Stimulated activated CD8-positive, alpha-beta memory T cell treated with anti-CD3 and anti-CD28 coated beads, Interleukin-15, amount 100 ng/mL, for 4 hours (primary cell): ENCODE results near the gene RNASE11.
"Not testable (repeated sequence)": the region's sequence is repeated elsewhere in the genome, so short reads cannot be mapped to it uniquely, and the experiment has no call there.

ENCODE experiments used
- DNase-seq, 2 donors: peaks; one replicate each; pipeline ENCODE4 v3.0.0-alpha.2; 2020; ENCODE audit warnings: low read depth in 2 of 2

RNASE11 gene

DNA sequence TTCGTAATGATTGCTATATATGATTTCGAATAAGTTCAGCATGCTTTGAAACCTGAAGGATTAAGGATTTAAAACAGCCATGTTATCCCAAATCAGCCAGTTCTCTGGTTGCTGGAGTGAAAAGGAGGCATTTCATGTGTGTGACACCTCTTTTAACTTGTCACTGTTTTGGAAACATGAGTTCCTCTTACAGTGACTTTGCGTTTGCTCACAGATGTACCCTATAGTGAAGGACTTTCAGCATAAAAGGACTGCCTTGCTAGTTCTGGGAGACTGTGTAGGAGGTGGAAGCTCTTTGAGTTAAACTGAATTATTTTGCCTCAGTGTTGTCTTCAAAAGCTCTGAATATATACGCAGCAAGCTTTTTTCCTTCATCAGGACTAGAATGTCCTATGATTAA lies 7.6 kb downstream of the RNASE11 start:
- DNase-seq: no peak

DNA sequence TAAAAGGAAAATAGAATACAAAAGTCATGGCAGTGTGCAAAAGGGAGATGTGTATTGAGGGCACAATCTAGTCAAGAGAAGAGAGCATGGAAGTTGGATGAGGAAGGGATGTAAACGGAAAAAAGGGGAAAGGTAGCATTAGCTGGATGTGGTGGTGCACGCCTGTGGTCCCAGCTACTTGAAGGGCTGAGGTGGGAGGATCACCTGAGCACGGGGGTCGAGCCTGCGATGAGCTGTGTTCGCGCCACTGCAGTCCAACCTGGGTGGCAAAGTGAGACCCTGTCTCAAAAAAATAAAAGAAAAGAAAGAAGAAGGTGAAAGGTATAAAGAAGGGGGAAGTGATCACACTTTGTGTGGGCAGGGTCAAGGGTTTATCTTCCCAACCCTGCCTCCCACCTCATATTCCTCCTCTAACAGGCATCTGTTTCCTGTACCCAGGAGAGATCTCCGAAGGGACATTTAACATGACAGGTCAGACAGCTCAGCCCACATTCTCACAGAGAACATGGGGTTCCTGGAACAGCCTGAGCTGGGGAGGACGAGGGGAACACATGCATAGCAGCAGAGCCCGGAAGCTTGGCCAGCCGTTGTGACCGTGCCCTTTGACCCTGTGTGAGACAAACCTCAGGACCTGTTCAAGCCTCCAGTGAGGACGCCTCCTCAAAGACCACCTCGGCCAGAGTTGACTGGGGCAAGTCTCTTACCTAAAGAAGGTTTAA lies 8.9 kb downstream of the RNASE11 start:
- no peak for DNase-seq

DNA sequence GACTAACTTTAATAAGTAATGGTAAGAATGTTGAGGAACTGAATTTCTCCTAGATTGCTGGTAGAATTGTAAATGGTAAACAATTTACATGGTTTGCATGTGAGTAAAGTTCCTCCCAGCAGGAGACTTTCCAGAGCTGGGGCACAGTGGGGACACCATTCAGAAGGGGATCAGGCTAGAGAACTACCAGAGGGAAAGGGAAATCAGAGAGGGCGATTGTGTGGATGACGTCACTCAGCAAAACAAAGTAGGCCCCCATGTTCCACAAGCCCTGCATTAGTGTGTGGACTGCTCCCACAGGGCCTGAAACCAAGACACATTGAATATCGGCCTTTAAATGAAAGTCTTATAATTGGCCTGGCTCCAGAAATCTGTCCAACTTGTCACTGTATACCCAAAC lies 9.5 kb downstream of the RNASE11 start:
- DNase-seq: no peak

DNA sequence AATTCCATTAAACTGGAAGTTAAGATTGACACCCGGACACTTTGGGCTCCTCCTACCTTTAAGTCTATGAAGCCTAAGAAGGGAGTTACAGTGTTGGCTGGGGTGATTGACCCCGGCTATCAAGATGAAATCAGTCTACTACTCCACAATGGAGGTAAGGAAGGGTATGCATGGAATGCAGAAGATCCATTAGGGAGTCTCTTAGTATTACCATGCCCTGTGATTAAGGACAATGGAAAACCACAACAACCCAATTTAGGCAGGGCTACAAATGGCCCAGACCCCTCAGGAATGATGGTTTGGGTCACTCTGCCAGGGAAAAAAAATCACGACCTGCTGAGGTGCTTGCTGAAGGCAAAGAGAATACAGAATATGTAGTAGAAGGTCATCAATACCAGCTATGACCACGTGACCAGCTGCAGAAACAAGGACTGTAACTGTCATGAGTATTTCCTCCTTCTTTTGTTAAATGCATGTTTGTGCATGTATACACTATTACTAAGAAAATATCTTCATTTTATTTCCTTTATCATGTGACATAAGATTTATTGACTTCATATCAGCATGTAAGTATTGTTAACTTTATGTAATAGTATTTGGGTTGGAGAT lies 15.3 kb downstream of the RNASE11 start:
- not testable (repeated sequence) for DNase-seq

DNA sequence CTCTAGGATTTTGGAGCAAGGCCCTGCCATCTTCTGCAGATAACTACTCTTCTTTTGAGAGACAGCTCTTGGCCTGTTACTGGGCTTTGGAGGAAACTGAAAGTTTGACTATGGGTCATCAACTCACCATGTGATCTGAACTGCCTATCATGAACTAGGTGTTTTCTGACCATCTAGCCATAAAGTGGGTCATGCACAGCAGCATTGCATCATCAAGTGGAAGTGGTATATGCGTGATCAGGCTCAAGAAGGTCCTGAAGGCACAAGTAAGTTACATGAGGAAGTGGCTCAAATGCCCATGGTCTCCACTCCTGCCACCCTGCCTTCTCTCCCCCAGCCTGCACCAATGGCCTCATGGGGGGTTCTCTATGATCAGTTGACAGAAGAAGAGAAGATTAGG lies 17.1 kb downstream of the RNASE11 start:
- DNase-seq: not testable (repeated sequence)

DNA sequence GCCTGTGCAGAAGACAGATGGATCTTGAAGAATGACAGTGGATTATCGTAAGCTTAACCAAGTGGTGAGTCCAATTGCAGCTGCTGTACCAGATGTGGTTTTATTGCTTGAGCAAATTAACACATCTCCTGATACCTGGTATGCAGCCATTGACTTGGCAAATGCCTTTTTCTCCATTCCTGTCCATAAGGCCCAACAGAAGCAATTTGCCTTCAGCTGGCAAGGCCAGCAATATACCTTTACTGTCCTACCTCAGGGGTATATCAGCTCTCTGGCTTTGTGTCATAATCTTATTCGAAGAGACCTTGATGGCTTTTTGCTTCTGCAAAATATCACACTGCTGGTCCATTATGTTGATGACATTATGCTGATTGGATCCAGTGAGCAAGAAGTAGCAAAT lies 17.9 kb downstream of the RNASE11 start:
- DNase-seq: not testable (repeated sequence)

DNA sequence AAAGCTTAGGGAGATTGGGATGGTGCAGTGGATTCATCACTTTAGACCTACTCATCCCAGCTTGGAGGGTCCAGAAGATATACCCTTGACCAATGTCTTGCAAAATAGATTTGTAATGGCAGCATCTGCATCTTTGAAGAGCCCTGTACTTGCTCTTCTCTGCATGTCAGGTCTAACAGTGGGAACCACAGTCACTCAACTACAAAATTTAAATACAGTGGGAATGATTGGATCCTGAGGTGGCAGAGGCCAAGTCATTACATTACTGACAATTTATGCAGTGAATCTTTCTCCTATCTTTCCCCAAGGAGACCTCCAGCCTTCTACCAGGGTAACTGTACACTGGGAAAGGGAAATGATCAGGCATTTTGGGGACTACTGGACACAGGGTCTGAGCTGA lies 18.7 kb downstream of the RNASE11 start:
- no peak for DNase-seq

DNA sequence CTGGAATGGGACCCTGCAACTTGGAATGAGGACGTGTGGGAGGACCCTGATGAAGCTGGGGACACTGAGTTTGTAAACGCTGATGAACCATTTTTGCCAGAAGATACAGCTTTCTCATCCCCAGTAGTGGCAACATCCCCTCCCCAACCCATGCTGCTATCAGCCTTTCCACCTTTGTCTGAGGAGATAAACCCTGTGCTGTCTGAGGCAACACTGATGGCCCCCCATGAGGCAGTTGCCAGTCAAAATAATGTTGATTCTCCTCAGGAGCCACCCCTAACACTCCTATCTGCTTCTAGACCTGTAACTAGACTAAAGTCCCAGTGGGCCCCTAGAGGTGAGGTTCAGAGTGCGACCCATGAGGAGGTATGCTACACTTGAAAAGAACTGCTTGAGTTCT lies 19.4 kb downstream of the RNASE11 start:
- DNase-seq: no peak

DNA sequence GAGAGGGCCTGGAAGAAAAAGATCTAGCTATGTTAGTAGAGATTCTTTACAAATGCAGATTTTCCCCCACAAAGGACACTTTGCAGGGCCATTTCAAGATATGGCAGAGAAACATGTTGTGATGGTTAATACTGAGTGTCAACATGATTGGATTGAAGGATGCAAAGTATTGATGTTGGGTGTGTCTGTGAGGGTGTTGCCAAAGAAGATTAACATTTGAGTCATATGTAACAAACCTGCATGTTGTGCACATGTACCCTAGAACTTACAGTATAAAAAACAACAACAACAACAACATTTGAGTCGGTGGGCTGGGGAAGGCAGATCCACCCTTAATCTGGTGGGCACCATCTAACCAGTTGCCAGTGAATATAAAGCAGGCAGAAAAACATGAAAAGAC lies 20.6 kb downstream of the RNASE11 start:
- DNase-seq: not testable (repeated sequence)

DNA sequence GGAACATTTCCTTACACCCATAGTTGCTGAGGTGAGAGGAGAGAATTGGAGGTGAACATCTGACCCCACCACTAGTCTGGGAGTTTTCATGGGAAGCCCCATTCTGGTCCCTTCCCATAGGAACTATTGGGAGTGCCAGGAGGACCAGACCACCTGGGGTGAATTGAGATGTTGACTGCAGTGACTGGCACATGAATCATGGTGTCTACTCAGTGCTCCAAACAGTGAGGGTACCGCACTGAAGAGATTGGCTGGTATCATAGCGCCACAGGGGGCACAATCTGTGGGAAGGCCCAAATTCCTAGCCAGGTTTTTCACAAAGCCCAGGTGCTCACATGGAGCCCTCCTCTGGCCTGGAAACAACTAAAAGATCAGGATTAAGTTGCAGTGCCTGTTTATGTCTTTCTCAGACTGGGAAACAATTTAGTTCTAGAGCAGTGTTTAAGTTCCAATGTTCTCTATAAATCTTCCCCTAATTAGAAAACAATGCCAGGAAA lies 23.3 kb downstream of the RNASE11 start:
- no peak for DNase-seq

DNA sequence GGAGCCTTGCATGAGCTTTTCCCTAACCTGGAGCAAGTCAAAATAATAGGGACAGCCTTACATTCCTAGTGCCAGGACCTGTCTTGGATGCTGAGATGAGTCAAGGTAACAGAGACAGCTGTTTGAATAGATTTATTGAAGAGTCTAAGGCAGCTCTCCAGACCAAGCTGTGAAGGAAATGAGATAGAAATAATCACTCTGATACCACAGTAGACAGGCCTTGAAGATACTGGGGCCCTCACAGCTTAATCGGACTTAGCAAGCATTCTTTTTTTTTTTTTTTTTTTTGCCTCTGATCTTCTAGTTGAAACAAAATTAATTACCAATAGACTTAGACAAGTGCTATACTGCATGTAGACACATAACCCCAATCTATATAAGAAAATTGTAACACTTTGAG lies 23.8 kb downstream of the RNASE11 start:
- DNase-seq: no peak

DNA sequence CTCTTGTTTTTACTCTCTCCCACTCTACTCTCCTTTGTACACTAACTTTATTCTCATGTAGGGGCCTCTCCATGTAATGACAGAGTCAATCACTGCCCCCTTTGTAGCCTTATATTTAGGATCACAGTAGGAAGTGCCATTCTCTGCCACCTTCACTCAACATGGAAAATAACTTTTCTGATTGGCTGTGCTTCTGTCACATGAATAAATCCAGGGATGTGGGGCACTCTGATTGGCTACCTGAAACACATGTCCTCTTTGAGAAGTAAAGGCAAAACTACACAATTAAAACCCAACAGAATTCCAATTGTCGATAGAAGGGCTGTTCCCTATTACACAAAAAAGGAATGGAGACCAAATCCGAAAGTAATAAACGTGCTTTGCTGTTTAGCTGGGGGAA lies 26.8 kb downstream of the RNASE11 start, which contains the start of gene RNASE9:
RNASE9 (minus strand) TSS at position 87 of the 400 bp plus-strand sequence.
- no peak for DNase-seq

DNA sequence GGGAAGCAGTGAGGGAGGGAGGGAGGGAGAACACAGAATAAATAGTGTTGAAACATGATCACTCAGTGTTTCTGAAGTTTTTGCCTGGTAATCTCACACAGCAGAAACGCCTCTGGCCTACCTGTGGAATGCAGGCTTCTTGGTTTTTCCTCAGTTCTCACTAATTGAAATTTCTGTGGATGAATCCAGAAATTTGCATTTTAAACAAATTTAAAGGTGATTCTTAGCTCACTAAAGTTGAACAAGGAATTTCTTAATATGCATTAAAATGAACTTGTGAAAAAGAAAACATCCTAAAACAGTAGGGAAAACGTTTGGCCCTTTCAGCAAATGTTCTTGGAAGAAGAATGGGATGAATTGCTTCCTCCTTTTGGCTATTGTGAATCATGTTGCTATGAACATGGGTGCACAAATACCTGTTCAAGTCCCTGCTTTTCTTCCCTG lies 28.3 kb downstream of the RNASE11 start:
- no peak for DNase-seq

DNA sequence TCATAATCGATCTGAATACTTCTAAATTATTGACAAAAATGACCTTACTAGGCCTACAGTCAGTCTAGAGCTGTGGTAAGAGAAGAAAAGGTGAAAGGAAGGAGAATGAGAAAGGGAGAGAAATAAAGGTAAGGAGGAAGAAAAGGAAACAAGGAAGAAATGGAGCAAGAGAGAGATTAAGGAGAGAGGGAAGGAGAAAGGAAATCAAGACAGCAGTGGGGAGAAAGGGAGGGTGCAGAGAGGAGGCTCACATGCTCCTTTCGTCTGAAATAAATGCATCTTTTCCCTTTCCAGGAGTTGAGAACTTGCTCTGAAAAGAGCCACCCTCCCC lies 30.6 kb downstream of the RNASE11 start:
- no peak for DNase-seq

DNA sequence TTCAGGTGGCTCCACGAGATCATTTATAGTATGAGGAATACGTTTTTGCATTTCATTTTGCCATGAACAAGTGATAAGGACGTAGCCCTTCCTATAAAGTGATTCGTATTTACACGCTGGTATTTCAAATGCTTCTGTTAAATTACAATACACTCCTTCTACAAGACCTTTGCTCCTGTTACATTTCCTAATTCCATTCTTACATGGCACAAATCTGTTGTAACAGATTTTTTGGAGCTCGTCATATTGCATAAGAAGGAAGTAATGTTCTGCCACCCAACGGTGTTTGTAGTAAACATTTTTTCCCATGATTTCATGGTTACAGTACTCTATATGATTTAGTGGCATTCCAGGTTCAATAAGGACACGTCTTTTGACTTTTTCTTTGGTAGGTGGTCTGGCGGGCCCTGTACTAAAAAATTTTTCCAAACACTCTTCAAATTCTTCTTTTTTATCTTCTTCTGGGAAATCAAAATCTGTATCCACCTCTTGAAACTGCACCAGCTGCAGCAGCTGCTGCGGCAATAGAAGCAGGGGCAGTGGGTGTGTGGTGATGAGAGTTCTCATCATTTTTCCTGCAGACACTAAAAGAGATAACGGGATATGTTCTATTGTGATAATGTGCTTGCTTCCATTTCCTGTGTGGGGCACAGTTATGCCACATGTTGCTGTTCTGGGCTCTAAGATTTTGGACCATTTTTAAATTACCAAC lies 31.1 kb downstream of the RNASE11 start:
- no peak for DNase-seq

DNA sequence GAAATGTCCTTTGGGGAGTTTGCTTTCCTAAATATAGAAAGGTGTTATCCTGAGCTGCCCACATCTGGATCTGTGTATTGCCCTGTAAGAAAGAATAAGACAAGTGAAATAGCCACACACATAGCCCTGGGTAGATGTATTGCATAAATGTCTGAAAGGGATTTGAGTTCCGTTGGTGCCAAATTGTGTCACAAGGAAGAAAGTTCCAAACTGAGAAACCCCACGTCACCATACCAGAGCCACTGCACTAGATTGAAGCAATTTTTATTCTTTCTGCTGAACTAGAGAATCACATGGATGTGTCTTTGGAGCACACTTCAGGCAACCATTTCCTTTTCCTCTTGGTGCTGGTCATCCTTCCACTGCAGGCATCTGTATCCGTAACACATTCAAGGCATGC lies 32.0 kb downstream of the RNASE11 start:
- no peak for DNase-seq

DNA sequence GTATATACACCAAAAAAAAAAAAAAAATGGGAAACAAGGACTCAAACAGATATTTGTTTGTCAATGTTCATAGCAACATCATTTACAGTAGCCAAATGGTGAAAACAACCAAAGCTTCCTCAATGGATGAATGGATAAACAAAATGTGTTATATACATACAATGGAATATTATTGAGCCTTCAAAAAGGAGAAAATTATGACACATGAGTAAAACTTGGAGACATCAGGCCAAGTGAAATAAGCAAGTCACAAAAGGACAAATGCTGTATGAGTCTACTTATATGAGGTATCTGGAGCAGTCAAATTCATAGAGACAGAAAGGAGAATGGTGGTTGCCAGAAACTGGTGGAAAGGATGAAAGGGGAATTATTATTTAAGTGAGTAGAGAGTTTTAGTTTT lies 34.8 kb downstream of the RNASE11 start:
- DNase-seq: no peak

DNA sequence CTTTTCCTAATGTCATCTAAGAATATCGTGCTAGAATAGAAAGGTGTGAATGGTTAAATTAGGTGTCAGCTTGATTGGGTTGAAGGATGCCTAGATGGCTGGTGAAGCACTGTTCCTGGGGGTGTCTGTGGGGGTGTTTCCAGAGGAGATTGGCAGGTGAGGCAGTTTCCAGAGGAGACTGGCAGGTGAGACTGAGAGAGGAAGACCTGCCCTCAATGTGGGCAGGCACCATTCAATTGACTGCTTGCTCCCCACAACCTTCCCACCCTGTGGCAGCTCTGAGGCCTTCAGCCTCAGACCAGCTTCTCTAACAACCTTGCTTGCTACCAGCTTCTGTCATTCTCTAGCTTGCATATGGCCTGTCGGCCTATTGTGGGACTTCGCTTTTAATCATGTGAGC lies 36.2 kb downstream of the RNASE11 start:
- no peak for DNase-seq

DNA sequence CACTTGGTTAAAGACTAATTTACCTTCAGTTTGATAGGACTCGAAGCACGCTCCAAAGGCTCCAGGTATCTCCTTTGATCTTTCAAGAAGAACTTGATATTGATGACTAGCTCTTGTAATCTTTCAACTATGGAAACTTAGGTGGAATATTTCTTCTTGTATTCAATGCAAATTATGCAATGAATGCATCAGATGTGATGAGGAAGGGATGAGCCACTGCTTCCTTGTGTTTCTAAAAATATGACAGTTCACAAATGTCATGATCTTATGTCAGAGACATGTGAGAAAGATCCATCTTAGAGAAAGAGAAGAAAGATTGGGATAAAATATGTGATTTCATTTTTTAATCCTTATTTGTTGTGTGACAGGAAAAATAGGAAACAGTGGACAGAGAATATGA lies 36.9 kb downstream of the RNASE11 start:
- no peak for DNase-seq

DNA sequence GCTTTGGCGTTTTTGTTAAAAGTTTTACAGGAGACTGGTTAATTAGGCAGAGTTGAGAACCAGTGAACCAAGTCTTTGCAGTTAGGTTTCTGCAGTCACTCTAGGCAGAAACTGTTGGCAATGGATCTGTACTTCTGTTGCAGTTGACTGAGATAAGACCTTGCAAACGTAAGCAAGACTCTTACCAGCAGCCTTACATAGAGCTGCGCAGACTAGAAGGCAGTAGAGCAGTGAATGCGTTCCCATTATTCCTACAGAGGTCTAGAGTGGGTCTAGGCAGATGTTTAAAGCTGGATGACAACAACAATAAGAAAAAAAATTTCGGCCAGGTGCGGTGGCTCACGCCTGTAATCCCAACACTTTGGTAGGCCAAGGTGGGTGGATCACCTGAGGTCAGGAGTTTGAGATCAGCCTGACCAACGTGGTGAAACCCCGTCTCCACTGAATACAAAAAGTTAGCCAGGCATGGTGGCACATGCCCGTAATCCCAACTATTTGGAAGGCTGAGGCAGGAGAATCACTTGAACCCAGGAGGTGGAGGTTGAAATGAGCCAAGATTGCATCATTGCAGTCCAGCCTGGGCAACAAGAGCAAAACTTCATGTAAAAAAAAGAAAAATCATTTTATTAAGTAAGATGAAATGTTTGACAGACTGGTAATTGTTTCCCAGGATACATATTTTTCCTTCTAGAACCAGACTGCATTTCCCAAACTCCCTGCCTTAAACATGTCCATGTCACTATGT lies 39.2 kb downstream of the RNASE11 start:
- no peak for DNase-seq

DNA sequence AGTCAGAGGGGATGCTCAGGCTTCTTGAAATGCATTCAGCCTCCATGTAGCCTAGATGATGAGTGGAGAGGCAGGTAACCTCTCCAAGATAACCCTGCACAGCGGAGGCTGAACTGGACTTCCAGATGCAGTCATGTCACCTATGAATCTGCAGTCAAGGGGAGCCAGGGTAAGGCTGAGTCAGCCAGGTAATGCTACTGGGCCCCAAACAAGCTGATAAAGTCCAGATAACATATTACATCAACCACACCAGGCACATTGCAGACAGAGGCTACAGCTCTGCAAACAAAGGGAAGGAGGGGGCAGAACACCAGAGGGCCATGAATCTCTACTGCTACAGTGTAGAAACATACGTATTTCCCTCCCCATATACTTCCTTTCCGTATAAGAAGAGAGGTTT lies 40.9 kb downstream of the RNASE11 start:
- no peak for DNase-seq

DNA sequence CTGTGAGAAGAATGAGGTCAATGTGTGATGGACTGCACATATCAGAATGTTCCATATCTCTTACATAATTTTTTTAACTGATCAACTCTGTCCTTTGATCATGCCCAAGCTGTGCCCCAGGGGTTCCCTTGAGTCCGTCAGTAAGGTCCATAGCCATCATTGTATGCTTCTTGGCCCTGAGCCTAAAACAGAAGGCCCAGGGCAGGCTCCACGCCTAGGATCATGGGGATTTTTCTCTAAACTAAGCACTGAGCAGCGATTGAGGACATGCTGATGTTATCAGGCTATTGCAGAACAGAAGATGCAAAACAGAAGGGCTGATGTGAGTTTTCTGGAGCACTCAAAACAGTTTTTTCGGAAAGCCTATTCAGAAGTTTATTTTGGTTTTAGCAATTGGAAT lies 47.9 kb downstream of the RNASE11 start:
- DNase-seq: no peak
